GM18867 (cell line): ENCODE results near the gene IL4I1.

Experiments used
- ATAC-seq: cut with Tn5 transposase; IDR thresholded peaks from one replicate; pipeline ENCODE4 v1.9.1; 2021; ENCODE audit warnings: mild to moderate bottlenecking, moderate library complexity; ENCODE audit not compliant: unreplicated experiment

IL4I1 gene

DNA sequence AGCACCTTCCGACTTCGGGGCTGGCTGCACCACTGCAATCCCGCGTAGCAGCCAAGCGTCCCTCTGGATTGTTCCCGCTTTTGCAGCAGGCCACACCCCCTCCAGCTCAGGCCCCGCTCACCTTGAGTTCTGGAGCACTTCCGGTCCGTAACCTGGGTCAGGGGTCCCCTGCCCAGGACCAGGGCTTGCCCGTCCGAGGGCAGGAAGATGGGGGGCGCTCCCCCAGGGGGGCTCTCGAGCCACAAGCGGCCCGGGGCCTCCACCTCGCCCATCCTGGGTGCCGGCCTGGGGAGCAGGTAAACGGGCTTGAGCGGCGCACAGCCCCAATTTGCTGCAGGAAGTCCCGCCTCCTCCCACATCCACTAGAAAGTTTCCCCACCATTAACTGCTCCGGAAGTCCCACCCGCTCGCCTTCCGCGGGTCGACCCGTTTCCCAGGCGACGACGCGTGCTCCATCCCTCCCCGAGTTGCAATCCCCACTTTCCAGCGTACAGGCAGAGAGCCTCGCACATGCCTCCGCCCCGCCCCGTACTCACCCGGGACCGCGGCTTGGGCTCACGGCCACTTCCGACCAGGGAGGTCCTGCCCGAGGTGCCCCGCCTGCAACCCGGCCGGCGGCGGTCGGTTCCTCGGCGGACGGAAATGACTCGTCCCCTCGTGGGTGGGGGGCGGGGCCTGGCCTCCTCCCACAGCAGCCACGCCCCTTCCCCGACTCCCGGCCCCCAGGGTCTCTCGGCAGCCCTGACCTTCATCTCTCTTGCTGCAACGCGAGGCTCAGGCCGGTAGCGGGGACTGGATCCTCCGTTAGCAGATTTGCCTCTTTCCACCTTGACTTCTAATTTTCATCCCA lies 29.5 kb downstream of the IL4I1 start, which contains the start of gene PNKP:
TSS of gene PNKP (minus strand) at position 644 of the 850 bp plus-strand sequence. CDS start at position 272, 372 bp downstream.
- ATAC-seq: peak; percentile 35

DNA sequence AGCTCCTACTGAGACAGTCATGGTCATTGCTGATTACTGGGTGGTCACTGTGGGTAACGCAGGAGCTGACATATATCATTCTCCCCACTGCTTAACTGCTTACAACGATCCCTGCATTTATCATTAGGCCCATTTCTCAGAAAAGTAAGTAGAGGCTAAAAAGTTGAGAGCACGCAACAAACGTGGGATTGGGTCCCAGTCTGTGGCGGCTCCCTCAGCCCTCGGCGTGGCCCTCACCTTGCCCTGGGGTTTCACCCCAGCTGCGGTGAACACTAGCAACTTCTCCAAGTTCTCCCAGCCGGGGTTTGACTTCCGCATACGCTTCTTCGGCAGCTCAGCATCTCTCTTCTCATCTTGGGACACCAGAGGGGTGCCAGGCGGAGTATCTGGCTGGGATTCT lies 31.8 kb downstream of the IL4I1 start:
- no peak for ATAC-seq

DNA sequence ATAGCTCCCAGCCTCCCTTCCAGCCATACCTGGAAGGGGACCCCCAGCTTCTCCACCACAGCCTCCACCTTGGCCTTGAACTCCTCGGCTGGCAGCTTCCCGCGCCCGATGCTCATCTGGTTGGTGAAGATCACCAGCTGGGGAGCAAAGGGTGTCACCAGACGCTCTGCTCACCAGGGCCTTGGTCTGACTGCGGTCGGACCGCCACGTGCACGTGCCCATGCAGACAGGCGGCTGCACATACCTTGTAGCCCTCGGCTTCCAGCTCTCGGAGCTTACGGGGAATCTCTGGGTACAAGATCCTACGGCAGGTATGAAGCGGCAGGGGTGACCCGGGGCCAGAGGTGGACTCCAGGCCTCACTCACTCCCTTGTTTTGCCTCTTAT lies 32.8 kb downstream of the IL4I1 start:
- no peak for ATAC-seq

DNA sequence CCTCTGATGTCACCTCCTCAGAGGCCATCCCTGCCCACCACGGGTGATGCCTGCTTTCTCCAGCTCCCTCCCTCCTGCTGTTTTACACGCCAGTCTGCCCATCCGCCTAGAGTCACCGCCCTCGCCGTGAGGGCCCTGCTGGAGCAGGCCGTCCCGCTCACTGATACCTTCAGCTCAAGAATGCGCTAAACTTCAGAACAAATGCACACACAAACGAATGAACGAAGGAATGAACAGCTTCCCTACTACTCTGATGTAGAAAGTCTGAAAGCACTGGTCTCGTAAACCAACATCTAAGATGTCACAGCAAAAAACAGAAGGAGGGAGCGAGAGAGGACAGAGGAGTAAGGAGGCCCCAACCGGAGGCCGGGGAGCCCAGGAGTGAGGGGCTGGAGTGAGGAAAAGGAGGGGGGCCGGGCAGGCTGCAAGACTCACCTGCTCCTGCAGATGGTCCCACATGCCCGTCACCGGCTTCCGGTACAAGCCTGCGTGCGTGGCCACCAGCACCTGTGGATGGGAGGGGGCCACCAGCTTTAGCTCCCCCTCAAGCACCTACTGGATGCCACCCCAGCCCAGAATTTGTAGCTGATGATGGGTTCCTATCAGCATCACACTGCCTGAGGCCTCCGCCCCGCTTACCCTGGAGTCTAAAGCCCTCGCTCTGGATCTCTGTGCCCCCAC lies 33.3 kb downstream of the IL4I1 start:
- ATAC-seq: no peak

DNA sequence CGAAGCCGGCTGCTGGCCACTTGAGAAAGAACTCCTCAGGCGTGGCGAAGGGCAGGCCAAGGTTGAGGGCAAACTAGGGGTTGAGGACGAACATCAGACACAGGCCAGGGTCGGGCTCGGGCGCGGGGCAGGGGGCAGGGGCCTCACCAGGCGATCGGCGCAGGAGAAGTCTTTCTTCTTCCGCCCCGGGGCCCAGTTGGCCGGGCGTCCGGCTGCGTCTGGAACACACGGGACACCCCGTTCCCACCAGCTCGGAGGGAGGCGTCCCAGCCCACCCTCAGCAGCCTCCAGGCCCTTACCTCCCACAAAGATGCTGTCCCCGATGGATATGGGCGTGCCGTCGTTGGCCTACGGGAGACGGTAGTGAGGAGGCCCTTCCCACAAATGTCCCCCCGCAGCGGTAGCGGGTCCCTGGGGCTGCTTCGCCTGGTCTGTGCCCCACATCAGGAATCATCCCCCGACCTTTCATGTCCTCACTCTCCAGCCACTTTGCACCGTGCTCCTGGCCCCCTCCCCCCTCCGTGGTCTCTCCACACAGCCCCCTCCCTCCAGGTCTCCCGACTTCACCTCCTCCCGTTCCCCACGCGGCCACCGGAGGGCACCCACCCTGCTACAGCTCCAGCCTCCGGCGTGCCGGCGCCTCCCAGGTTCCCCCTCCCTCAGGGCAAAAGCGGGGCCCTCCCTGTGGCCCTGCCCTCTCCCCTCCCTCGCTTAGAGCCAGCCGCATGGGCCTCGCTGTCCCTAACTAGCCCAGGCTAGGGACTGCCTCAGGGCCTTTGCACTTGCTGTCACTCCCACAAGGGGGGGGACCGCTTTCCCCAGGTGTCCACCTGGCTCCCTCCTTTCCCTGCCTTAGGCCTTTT lies 34.1 kb downstream of the IL4I1 start:
- no peak for ATAC-seq

DNA sequence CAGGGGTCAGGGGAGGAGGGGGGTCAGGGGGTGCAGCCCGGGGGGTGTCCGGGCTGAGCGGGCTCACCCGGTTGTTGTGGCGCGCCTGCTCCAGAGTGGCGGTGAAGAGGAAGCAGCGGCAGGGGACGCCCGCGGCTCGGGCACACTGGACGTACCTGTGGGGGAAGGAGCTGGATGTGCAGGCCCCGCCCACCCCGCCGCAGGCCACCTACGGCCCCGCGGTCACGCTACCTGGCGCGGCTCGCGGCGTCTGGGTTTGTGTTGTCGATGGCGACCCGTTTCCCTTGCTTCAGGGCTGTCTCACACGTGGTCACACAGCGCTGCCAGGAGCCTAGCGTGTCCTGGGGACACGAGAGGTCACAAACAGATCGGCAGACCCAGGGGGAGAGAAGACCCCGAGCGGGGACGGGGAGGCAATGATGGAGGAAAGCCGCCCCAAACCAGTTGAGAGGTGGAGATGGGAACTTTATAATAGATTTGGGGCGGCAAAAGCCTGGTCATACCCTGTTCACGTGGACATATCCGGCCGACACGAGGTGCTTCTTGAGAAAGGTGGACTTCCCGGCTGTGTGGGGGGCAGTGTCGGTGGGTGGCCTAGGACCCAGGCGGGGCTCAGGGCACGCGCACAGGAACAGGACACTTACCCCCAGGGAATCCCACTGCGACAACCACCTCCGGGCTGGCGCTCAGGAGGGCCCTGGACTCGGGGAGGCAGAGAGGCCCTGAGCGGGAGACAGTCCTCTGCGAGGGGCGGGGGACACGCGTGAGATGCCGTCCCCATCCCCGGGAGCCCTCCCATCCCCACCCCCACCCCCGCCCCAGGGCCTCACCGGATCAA lies 34.9 kb downstream of the IL4I1 start:
- ATAC-seq: no peak

DNA sequence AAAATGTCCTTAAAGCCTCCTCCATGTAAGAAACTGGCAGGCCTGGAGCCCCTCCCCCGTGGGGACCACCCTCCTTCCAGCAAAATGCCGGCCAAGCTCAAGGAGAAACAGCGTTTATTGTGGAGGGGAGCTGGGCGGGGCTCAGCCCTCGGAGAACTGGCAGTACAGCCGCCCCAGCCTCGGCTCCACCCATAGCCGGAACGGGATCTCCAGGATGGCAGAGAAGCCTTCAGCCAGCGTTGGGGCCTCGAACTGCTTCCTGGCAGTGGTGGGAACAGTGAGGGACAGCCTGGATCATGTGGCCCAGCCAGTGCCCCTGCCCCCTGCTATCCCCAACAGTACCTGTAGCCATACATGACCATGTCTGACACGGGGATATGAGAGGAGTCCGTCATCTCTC lies 35.6 kb downstream of the IL4I1 start:
- no peak for ATAC-seq

DNA sequence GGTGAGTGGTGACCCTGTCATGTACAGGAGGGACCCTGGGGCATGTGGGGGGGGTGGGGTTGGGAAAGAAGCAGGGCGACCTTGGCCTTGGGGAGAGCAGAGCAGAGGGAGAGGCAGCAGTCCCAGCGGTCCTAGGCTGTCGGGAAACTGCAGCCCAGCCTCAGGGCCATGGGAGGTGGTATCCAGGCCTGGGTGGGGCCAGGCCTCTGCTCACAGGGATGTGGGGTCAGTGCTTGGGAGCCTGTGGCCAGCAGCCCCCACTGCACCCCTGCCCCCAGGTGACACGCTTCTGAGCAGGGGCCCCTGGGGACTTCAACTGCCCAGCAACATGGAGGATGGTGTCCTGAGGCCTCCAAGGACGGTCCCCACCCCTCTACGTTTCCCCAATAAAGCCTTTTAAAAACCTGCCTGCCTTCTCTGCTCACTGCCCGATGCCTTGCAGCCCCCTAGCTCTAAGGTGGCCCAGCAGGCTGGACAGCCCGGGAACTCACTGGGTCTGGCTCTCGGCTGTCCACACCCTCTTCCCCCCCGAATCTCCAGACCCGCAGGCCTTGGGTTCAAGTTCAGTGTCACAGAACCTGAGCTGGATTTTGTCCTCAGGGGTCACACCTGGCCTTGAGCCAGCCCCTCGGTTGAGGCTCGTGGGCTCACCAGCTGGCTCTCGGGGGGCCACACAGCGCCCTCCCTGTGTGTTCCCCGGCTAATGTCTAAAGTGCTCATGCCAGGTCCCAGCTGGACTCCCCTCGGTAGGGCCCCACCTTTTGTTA lies 36.2 kb downstream of the IL4I1 start:
- ATAC-seq: no peak

DNA sequence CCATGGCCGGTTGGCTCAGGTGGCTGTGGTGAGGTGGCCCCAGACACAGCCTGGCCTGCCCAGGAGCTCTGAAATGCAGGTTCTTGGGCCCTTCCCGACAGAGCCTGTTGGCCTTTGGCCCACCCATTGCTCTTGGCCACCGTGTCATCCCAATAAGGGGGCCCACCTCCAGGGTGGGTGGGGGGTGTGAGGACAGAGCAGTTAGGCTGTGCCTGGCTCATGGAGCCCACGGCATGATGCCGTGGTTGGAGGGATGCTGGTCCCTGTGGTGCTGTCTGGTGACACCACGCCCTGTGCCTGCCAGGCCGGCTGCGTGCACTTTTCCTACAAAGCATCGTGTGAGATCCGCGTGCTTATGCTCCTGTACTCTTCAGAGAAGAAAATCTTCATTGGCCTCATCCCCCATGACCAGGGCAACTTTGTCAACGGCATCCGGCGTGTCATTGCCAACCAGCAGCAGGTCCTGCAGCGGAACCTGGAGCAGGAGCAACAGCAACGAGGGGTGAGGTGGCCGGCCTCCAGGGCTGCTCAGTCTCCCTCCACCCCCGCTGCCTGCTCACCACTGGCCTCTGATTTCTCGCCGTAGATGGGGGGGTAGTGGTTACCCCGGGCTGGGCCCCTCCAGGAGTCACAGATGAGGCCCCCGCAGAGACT lies 36.9 kb downstream of the IL4I1 start:
- no peak for ATAC-seq

DNA sequence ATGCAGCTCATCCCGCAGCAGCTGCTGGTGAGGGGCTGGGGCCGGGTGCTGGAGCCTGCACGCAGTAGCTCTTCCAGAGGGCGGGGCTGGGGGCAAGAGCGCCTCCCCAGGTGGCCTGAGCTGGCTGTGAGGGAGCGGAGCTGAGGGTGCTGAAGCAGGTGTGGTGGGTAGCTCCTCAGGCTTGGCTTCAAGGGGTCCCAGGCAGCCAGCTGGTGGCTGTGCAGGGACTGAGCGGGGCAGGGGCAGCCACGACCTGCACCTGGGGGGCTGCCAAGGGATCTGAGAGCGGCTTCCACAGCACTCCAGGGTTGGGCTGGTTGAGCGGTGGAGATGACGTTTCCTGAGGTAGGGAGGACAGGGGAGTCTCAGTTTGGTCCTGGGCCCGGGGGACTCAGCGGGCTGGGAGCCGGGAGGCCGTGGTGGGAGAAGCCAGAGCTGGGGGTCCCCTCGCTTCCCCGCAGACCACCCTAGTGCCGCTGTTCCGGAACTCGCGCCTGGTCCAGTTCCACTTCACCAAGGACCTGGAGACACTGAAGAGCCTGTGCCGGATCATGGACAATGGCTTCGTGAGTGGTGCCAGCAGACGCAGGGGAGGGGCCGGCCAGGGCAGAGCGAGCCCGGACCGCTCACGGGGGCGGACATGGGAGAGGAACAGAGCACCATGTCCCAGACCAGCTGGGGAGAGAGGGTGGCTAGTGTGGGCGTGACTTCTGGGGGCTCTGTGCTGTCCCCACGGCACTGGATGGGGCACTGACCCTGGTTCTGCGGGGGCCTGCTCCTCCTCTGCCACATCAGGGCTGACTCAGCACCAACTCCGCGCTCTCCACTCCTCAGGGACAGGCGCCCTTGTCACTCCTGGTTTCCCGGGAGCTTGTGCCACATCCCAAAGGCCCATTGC lies 38.4 kb downstream of the IL4I1 start:
- no peak for ATAC-seq

DNA sequence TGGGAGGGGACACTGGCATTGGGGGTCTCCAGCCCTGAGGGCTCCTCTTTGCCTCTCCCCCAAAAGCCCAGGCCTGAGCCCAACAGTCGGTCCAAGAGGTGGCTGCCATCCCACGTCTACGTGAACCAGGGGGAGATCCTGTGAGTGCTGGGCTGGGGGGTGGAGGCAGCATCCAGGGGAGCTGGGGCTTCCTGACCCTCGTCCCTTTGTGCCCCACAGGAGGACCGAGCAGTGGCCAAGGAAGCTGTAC lies 38.9 kb downstream of the IL4I1 start:
- ATAC-seq: no peak

DNA sequence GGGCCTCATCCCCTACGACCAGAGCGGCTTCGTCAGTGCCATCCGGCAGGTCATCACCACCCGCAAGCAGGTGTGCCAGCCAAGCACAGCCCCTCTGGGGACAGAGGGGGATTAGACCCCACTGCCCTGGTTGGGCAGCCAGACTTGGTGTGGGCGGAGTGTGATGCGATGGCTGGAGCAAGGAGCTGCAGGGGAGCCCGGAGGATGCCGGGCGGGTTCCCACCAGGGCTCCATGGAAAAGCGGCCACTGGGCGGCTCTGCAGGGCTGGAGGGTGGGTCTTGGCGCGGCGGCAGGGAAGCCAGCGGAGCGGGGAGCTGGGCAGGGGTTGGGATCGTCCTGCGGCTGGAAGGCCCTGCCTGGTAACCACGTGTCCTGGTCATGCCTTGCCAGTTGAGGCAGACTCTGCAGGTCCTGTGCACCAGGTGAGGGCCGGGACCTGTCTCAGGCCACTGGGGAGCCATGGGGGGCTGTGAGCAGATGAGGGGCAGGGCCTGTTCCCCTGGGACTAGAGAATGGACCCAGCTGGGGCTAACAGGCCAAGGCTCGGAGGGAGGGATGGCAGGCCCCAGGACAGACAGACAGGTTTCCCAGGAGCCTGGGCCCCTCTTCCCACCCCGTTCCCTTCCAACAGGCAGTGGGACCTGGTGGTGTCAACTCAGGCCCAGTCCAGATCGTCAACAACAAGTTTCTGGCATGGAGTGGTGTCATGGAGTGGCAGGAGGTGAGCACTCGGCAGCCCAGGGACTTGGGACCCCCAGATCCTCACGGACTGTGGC lies 39.4 kb downstream of the IL4I1 start:
- no peak for ATAC-seq

DNA sequence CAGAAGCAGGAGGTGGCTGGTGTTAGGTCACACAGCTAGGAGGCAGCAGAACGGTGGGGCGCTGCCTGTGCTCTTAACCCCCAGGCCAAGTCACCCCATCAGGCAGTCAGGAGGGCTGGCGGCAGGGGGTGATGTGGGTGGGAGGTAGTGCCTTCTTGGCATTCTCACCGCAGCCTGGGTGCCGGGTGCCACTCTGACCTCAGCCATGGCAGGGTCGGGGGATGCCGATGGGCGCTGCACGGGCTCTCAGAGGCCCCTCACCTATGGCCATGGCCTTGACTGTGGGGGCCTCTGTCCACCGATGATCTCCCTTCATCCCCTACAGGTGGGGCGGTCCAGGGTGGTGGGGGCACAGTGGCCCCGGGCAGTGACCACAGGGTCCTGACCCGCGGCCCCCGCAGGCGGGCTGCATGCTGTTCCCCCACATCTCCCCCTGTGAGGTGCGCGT lies 40.1 kb downstream of the IL4I1 start:
- no peak for ATAC-seq

DNA sequence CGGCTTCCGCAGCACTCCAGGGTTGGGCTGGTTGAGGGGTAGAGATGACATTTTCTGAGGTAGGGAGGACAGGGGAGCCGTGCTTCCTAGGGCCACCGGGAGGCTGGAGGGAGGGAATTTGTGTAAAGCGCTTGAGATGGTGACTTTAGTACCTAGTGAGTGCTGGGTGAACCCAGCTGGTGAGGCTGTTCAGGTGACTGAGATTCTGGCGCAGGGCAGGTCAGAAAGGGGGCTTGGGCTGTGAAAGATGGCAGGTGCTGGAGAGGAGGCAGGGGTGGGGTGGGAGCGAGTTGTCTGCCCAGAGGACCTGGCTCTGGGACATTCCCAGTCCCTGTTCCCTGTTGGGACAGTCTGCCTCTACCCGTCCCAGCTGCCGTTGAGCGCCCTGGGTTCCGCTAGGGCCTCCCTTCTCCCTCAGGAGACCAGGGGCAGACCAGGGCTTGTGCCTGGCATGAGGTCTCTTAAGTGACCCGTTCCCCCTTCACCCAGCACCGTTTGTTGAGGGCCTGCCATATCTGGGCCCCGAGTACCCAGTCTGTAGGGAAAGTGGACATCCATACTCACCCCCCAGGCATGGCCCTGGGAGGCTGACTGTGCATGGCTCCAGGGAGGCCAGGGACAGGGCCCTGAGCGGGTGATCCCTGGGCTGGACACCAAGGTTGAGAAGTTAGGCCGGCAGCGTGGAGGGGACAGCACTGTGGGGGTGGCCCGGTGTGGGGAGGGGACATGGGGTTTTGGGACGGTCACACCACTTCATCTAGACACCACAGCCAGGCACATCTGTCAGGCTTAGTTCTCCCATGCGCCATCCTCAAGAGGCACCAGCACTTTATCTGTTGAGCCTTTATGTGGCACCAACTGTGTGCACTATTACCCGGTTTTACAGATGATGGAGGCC lies 40.8 kb downstream of the IL4I1 start:
- ATAC-seq: no peak

DNA sequence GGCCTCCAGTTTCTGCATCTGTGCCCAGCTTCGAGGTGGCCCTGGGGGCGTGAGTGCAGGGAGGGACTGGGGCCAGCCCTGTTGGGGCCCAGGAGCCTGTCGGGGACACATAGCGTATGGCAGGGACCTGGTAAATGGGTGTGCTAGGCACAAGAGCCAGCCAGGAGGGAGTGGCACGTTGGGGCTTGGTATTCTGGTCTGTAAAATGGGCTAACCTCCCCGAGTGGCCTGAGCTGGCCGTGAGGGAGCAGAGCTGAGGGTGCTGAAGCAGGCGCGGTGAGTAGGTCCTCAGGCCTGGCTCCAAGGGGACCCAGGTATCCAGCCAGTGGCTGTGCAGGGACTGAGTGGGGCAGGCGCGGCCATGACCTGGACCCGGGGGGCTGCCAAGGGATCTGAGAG lies 41.4 kb downstream of the IL4I1 start:
- no peak for ATAC-seq

DNA sequence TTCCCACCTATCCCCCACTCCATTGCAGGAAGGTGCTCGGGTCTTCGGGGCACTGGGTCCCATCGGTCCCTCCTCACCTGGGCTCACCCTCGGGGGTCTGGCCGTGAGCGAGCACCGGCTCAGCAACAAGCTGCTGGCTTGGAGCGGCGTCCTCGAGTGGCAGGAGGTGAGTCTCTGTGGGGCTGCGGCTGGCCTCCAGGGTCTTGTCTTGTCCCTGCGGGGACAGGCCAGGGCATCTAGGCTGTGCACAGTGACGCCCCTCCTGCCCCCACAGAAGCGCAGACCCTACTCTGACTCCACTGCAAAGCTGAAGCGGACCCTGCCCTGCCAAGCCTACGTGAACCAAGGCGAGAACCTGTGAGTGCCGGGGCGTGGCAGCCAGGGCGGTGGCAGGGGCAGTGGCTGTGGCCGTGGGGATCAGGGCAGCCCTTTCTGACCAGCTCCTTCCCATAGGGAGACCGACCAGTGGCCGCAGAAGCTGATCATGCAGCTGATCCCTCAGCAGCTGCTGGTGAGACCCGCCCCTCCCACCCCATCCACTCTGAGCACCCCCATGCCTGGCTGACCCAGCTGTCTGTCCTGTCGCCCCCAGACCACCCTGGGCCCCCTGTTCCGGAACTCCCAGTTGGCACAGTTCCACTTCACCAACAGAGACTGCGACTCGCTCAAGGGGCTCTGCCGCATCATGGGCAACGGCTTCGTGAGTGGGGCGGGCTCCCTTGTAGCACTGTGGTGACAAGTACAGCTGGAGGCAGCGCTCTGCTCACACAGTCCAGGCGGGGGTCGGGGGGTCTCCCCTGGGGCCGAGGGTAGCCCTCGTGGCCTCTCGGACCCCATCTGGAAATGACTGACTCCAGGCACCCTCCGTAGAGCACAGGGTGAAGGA lies 42.1 kb downstream of the IL4I1 start:
- no peak for ATAC-seq
